Stimulated activated CD4-positive, alpha-beta T cell treated with anti-CD3 and anti-CD28 coated beads, TNF-alpha, amount 100 ng/mL, for 24 hours (primary cell): ENCODE results near the gene NKD2.

Experiments used
- DNase-seq, 3 experiments: peaks; one replicate each; pipeline ENCODE4 v3.0.0-alpha.2; 2020; ENCODE audit warnings: low read depth in 3 of 3

Gene NKD2

DNA sequence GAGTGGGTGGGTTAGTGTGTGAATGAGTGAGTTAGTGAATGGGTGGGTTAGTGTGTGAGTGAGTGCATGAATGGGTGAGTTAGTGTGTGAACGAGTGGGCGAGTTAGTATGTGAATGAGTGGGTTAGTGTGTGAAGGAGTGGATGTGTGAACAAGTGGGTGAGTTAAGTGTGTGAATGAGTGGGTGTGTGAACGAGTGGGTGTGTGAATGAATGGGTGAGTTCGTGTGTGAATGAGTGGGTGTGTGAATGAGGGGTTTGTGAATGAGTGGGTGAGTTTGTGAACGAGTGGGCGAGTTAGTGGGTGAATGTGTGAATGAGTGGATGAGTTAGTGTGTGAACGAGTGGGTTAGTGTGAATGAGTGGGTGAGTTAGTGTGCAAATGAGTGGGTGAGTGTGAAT, 34.0 kb downstream of the NKD2 start:
- DNase-seq = no peak

- no peak for DNase-seq
Measured at GRCh38 chr5:1043327-1043726, 34.7 kb downstream of the NKD2 start.

GRCh38 chr5:1044117-1044516, 35.5 kb downstream of the NKD2 start:
- no peak for DNase-seq

DNA sequence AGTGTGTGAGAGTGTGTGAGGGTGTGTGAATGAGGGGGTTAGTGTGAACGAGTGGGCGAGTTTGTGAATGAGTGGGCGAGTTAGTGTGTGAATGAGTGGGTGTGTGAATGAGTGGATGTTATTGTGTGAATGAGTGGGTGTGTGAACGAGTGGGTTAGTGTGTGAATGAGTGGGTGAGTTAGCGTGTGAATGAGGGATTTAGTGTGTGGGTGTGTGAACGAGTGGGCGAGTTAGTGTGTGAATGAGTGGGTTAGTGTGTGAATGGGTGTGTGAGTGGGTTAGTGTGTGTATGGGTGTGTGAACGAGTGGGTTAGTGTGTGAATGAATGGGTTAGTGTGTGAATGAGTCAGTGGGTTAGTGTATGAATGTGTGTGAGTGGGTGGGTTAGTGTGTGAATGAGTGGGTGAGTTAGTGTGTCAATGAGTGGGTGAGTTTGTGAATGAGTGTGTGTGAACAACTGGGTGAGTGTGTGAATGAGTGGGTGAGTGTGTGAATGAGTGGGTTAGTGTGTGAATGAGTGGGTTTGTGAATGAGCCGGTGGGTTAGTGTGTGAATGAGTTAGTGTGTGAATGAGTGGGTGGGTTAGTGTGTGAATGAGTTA, 37.5 kb downstream of the NKD2 start:
- no peak for DNase-seq

GRCh38 chr5:1047332-1047965, 38.8 kb downstream of the NKD2 start:
- DNase-seq = no peak

DNA sequence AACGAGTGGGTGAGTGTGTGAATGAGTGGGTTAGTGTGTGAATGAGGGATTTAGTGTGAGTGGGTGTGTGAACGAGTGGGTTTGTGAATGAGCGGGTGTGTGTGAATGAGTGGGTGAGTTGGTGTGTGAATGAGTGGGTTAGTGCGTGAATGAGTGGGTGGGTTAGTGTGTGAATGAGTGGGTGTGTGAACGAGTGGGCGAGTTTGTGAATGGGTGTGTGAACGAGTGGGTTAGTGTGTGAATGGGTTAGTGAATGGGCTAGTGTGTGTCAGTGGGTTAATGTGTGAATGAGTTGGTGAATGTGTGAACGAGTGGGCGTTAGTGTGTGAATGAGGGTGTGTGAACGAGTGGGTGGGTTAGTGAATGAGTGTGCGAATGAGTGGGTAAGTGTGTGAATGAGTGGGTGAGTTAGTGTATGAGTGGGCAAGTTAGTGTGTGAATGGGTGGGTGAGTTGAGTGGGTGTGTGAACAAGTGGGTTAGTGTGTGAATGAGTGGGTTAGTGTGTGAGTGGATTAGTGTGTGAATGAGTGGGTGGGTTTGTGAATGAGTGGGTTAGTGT, 39.6 kb downstream of the NKD2 start:
- DNase-seq = no peak

DNA sequence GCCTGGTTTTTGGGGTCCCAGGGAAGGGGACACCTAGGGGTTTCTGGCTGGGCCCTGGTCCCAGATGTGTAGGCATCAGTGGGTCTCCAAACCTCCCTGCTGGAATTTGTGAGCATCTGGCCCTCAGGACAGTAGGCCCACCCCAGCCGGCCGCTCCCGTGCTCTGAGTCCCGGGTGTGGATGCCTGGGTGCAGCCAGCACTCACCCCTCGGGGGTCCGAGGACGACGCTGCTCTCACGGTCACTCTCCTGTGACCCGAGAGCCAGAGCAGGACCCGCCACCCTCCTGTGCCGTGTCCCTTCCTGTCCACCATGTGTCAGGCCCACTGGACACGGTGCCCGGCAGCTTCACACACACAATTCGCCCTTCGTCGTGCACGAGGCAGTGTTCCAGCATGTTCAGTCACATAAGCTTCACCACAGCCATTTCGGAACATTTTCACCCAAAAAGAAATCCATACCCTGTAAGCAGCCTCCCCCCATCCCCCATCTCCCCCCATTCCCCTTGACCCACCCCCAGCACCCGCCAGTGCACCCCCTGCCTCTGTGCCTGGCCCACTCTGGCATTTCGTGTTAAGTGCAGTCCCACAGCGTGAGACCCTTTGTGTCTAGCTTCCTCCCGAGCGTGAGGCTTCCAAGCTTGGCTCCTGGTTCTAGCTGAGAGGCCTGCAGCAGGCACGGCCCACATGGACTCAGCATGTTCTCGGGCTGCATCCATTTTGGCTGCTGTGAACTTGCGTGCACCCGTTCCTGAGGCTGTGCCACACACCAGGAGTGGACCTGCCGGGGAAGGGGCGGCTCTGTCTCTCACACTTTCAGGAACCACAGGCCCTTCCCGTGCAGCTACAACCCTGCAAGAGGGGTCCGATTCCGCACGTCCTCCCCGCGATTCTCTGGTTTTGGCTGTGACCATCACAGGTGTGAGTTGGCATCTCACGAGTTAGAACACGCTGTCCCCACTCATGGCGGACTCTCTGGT, 40.5 kb downstream of the NKD2 start:
- no peak for DNase-seq

DNA sequence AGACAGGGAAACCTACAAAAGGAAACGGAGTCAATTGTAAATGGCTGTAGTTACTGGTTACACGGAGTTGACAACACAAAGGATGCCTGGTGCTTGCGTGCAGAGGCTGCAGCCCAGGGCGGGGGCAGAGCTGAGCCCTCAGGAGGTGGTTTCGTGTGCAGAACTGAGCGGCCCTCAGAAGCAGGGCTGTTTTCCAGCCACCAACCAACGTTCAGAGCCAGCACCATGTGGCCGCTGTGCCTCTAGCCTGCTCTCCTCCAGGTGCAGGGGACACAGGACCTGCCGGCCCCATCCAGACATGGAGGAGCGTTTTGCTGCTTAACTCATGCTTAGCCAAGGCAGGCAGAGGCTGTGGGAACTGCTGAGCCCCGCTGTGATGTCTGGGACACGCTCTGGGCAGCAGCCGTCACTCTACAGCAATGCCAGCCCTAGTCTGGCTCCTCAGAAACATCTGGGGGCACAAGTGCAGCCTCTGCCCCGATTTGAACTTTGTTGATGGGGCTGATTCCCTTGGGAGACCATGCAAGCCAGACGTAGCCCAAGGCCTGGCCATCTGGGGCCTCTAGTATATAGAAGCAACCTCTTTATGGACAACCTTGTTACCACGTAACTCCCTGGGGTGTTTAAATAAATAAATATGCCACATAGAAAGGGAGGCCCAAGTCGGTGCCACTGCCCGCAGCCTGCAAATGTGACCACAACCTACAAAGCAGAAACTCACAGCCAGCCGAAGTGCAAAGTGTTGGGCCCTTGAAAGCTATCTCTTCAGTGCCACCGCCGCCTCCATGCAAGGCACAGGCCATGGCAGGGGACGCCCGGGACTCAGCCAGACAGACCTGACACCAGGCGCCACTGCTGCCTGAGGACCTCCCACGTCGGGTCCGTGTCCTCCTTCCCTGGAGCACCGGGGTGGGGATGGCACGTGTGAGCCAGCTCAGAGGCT, 42.1 kb downstream of the NKD2 start:
- no peak for DNase-seq

DNA sequence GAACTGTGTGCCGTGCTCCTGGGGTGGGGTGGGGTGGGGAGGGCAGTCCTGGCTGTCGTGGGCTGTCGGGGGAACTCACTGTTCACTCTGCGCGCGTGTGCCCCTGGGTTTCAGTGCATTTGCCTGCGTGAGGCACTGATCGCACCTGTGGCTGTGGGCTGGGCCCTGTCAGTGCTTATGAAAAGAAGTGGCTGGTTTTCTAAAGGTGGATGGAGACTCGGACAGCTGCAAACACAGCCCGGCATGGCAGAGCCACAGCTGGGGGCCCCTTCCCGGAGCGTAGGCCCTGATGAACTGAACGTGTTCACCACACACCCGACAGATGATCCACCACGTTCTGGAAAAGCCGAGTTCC, 42.7 kb downstream of the NKD2 start:
- DNase-seq = no peak

DNA sequence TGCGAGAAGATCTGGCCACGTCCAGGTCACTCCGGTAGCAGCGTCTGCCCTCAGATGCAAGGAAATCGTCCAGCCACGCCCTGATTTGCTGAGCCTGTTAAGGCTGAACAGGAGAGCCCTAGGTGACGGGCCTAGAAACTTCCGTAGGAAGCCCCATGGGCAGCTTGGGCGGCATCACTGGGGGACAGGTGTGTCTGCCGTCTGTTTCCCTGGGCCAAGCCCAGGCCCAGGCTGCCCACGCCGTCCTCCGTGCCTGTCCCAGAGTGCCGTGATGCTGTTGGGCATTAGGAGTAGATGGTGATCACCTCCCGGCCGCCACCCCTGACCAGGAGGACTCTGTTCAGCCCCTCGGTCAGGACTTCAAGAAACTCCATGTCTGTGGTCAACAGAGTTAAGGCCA, 43.5 kb downstream of the NKD2 start:
- no peak for DNase-seq

DNA sequence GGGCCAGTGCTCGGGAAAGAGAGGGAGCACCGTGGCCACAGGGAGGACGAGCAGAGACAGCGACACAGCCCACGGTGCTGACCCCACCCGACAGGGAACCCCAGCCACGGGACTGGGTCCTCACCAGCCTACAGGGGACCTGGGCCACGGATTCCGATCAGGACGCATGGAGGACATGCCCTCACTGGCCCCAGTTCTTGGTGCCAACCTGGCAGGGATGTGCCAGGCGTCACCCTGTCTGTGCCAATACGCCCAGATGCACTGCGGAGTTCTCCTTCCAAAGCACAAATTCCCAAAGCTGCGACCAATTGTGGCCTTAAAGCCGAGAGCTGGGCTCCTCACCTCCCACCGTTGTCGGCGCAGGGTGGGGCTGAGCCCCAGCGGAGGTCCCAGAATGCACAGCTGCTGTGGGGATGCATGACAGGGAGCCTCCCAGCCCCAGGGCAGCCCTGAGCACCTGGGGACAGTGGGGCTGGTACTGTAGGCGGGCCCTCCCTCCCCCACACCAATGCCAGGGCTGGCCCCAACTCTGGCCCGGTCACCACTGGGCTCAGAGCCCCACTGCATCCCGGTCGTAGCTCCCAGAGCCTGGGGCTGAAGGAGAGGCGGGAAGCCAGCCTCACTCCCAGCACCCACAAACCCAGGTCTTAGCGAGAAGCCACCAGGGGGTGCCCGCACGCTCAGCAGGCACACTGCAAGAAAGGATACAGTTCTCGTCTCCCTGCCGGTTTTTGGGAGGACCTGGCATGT, 44.2 kb downstream of the NKD2 start:
- DNase-seq = no peak

DNA sequence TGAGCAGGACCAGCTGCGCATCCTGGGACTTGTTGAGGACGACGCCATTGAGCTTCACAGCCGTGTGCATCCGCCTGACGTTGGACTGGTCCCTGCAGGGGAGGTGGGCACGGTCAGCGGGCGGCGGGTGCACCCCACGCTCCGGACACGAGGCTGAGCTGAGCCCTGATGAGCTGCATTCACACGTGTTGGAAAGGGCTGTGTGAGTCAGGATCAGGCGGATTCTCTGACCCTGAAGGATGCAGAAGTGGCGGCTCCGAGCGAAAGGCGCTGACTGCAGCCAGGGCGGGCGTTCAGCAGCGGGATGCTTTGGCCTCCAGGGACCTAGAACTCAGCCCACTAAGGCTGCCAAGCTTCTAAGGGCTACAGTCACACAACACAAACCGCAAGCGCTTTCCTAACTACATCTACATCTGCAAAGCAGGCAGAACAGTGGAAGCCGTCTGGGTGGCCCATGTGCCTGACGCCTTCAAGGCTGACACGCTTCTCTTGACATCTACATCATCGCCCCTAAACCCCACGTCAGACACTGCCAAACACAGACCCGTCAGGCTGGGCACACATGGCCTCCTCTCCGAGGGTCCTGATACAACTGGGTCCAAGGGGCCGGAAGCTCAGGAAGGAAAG, 44.9 kb downstream of the NKD2 start:
- no peak for DNase-seq

- DNase-seq = no peak
Measured at GRCh38 chr5:1054018-1054798, 45.6 kb downstream of the NKD2 start.

GRCh38 chr5:1054799-1055775, 46.5 kb downstream of the NKD2 start:
- DNase-seq = no peak

DNA sequence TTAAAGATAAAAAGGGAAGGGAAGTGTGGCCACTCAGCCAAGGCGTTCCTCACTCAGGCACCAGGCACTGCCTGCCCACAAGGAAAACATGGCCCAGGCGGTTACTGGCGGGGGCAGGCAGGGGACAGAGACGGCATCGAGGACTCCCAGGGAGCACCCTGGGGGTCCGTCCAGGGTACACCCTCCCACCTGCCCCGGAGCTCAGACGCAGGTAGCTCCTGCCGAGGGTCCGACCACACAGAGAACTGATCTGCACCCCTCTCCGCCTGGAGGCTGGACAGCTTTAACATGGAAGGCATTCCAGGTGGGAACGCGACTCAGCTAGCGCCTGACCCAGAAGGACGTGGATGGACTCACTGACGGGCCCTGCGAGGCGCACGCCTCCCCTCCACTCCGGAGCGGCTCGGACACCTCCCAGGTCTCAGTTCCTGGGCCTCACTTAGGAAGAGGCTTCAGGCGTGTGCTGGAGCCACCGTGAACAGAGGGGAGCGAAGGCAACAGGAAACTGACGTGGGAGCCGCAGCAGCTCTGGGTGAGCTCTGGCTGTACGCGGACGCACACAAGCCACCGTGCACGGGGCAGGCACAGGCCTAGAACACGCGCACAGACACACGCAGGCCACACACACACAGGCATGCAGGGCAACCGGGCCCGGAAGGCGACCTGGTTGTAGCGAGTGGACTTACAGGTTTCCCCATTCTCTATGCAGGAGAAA, 47.5 kb downstream of the NKD2 start:
- no peak for DNase-seq

DNA sequence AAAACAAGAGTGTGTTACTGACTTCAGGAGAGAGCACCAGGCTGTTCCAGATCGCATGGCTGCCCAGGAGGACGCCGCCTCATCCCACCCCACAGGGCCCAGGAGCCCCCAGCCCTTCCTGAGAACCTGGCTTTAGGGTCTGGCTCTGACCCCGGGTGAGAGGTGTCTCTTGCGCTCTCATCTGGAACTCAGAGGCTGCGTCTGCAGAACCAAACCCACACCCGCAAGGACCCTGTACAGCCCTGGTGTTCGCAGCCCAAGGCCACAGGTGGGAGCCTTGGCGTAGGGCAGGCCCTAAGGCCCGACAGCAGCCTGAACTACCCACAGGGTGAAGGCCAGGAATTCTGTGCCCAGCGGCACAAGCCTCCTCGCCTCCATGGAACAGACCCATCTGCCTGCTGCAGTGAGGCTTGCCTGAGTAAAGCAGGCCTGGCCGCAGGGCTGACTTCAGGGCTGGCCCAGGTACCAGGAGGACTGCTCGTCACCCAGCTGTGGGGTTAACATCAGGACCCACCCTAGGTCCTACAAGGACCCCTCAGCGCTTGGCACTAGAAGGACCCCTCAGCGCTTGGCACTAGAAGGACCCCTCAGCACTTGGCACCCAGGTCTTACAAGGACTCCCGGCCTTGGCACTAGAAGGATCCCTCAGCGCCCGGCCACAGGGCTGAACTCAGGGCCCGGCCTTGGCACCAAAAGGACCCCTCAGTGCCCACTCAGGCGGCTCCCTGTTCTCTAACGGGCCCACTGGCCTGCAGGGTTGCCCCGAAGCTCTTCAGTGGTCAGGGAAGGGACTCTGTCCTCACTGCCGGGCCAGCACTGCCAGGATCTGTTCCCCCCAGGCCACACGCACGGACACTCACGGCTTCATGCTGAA, 48.2 kb downstream of the NKD2 start:
- no peak for DNase-seq
